ENCODE data around the gene SRRM1.

DNA sequence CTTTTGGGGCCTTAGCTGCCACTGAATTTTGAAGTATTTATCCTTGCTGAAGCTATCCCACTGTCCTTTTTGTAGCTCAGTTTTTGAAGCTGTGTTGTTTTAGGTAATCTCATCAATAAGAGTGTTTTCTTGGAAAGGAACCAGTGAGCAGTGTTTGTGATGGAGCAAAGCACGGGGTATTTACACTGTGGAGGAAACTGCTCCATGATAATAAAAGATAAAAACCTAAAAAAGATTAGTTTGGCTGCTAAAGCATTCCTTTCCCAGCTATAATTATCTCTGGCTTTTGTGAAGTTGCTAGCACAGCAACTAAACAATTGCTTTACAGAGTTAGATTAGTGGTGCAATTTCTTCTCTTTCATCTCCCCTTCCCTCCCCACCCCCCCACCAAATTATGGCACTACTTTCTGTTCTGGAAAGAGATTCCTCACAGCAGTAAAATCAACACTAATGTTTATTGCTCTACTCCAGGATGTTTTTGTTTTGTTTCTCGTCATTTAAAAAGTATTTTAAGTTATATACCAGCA is 21.5 kb downstream of the SRRM1 start:
- TF ChIP-seq, protein P1, sequence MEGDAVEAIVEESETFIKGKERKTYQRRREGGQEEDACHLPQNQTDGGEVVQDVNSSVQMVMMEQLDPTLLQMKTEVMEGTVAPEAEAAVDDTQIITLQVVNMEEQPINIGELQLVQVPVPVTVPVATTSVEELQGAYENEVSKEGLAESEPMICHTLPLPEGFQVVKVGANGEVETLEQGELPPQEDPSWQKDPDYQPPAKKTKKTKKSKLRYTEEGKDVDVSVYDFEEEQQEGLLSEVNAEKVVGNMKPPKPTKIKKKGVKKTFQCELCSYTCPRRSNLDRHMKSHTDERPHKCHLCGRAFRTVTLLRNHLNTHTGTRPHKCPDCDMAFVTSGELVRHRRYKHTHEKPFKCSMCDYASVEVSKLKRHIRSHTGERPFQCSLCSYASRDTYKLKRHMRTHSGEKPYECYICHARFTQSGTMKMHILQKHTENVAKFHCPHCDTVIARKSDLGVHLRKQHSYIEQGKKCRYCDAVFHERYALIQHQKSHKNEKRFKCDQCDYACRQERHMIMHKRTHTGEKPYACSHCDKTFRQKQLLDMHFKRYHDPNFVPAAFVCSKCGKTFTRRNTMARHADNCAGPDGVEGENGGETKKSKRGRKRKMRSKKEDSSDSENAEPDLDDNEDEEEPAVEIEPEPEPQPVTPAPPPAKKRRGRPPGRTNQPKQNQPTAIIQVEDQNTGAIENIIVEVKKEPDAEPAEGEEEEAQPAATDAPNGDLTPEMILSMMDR (IDR thresholded peaks at IDR 0.05): no peak
- TF ChIP-seq EP300 (IDR thresholded peaks at IDR 0.05): no peak
- TF ChIP-seq POLR2A (IDR thresholded peaks at IDR 0.05): no peak
